ENCODE measurements around the gene ALCAM. TPM values are rescaled to one million over a fixed set of nuclear protein-coding genes. Genes with fewer than 3 reads are reported as not detected.

ALCAM gene
- total RNA-seq, 3 donors from 2014 or later, result 12.6 to 23.7 (median 14.8) TPM

GRCh38 chr3:105343991-105344390 lies 22.7 kb upstream of the ALCAM start:
- Histone ChIP-seq H3K9me3 (no peaks in the 10 kb centered on the region), H3K4me3 (no peak overlapping the region), H3K4me1 (ENCODE audit: low read depth) (no peaks in the 10 kb centered on the region), H3K36me3 (ENCODE audit: low read depth) (no peaks in the 10 kb centered on the region)
- ATAC-seq (no peak), DNase-seq (no peak)
- intact Hi-C loops (cut with DNase I, micrococcal nuclease), result no loop called here
- no peak for TF ChIP-seq CTCF (IDR thresholded peaks at IDR 0.05)

GRCh38 chr3:105345156-105345555 lies 21.6 kb upstream of the ALCAM start:
- Histone ChIP-seq H3K9me3 (no peaks in the 10 kb centered on the region), H3K4me1 (ENCODE audit: low read depth) (no peaks in the 10 kb centered on the region), H3K36me3 (ENCODE audit: low read depth) (no peaks in the 10 kb centered on the region), H3K4me3 (no peak overlapping the region)
- DNase-seq (no peak), ATAC-seq (no peak)
- no peak for TF ChIP-seq CTCF (IDR thresholded peaks at IDR 0.05)
- intact Hi-C loops (cut with DNase I, micrococcal nuclease), result no loop called here

GRCh38 chr3:105347625-105348302 lies 18.9 kb upstream of the ALCAM start:
- no peak for TF ChIP-seq CTCF (IDR thresholded peaks at IDR 0.05)
- Histone ChIP-seq H3K9me3 (no peaks in the 10 kb centered on the region), H3K4me1 (ENCODE audit: low read depth) (no peaks in the 10 kb centered on the region), H3K36me3 (ENCODE audit: low read depth) (no peaks in the 10 kb centered on the region), H3K4me3 (no peak overlapping the region)
- no peak for ATAC-seq
- no peak for DNase-seq
- intact Hi-C loops (cut with DNase I, micrococcal nuclease), result no loop called here

GRCh38 chr3:105348307-105348706 lies 18.4 kb upstream of the ALCAM start:
- TF ChIP-seq CTCF (IDR thresholded peaks at IDR 0.05), result no peak
- no peak overlapping the region for H3K4me3 ChIP-seq
- DNase-seq (no peak), ATAC-seq (no peak)
- H3K4me1 ChIP-seq (ENCODE audit: low read depth), result no peaks in the 10 kb centered on the region
- H3K9me3 ChIP-seq, result no peaks in the 10 kb centered on the region
- no peaks in the 10 kb centered on the region for H3K36me3 ChIP-seq (ENCODE audit: low read depth)
- intact Hi-C loops (cut with DNase I, micrococcal nuclease), result no loop called here

- TF ChIP-seq CTCF (IDR thresholded peaks at IDR 0.05), result no peak
- ATAC-seq, result no peak
- intact Hi-C loops (cut with DNase I, micrococcal nuclease), result no loop called here
- Histone ChIP-seq H3K9me3 (no peaks in the 10 kb centered on the region), H3K4me3 (no peak overlapping the region), H3K4me1 (ENCODE audit: low read depth) (peaks cover 4% of the 10 kb centered on the region), H3K36me3 (ENCODE audit: low read depth) (no peaks in the 10 kb centered on the region)
- no peak for DNase-seq
Measured at GRCh38 chr3:105349684-105350387, 16.9 kb upstream of the ALCAM start.
